ENCODE measurements around the gene GNG13. TPM values are rescaled to one million over a fixed set of nuclear protein-coding genes. Genes with fewer than 3 reads are reported as not detected.

Gene GNG13
- total RNA-seq (2014; rRNA removed; shearing (Covaris generic)): not detected in 2 replicates

GRCh38 chr16:799948-800833 is at the start of gene GNG13:
Gene GNG13, minus strand, starts transcription at chr16:800734. Its CDS starts 1,657 bp downstream, at chr16:799077.

DNA sequence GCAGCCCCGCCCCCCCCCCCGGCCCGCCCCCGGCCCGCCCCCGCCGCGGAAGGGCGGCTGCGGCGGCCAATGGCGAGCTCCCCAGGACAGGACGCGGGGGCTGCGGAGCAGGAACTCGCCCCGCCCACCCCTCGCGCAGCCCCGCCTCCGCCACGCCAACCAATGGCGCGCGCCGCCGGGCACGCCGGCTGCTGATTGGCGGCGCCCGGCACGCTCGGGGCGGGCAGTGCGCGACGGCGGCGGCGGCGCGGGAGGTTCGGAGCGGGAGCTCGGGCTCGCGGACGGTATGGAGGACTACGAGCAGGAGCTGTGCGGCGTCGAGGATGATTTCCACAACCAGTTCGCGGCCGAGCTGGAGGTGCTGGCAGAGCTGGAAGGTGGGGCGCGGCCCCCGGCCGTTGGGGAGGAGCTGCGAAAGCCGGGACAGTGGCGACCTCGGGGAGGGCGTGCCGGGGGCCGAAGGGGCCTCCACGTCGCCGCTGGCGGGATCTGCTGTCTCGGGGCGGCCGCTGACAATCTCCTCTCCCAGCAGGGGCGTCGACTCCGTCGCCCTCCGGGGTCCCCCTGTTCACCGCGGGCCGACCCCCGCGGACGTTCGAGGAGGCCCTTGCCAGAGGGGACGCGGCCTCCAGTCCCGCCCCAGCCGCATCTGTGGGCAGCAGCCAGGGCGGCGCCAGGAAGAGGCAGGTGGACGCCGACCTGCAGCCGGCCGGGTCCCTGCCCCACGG is 12.0 kb downstream of the GNG13 start, which contains the start of gene CHTF18:
TSS of gene CHTF18 (plus strand) at position 222 of the 728 bp plus-strand sequence. CDS start at position 287, 65 bp downstream.

GRCh38 chr16:787978-788398 is 12.5 kb downstream of the GNG13 start, which contains the start of gene RPUSD1:
Gene RPUSD1, minus strand, starts transcription at chr16:788381. Its CDS starts 644 bp downstream, at chr16:787737.

GRCh38 chr16:760545-761343 is 39.8 kb downstream of the GNG13 start, which contains the start of gene MSLN:
Gene MSLN, plus strand, starts transcription at chr16:760734. Its CDS starts 1,947 bp downstream, at chr16:762681.

Small RNA genes lying within 50 kb of the gene (small RNA-seq; reads per million reads assigned to genes)
- gene MIR662: not detected

Other genes starting within 250 kb of the GNG13 start
- gene PRR35, start 240.3 kb downstream of the GNG13 start, total RNA-seq (2014; rRNA removed; shearing (Covaris generic)): 0.16 TPM in 1 of 2 replicates, not detected in the other
- gene NHLRC4, start 233.7 kb downstream of the GNG13 start, total RNA-seq (2014; rRNA removed; shearing (Covaris generic)): 0.11 and 0.56 TPM in 2 replicates
- gene PIGQ, start 230.8 kb downstream of the GNG13 start, total RNA-seq (2014; rRNA removed; shearing (Covaris generic)): 35.4 and 47.3 TPM in 2 replicates
- gene RAB40C, start 210.7 kb downstream of the GNG13 start, total RNA-seq (2014; rRNA removed; shearing (Covaris generic)): 15.6 and 17.4 TPM in 2 replicates
- gene WFIKKN1, start 169.7 kb downstream of the GNG13 start, total RNA-seq (2014; rRNA removed; shearing (Covaris generic)): 0.04 TPM in 1 of 2 replicates, not detected in the other
- 266 and 301 TPM in 2 replicates for gene METTL26, start 164.4 kb downstream of the GNG13 start, total RNA-seq (2014; rRNA removed; shearing (Covaris generic))
- gene MCRIP2, start 158.9 kb downstream of the GNG13 start, total RNA-seq (2014; rRNA removed; shearing (Covaris generic)): 54.2 and 55.8 TPM in 2 replicates
- 49.9 and 77.0 TPM in 2 replicates for gene WDR90, start 151.4 kb downstream of the GNG13 start, total RNA-seq (2014; rRNA removed; shearing (Covaris generic))
- 140 and 152 TPM in 2 replicates for gene RHOT2, start 132.6 kb downstream of the GNG13 start, total RNA-seq (2014; rRNA removed; shearing (Covaris generic))
- gene RHBDL1, start 125.1 kb downstream of the GNG13 start, total RNA-seq (2014; rRNA removed; shearing (Covaris generic)): 6.5 and 6.8 TPM in 2 replicates
- 237 and 270 TPM in 2 replicates for gene STUB1, start 120.3 kb downstream of the GNG13 start, total RNA-seq (2014; rRNA removed; shearing (Covaris generic))
- gene JMJD8, start 116.4 kb downstream of the GNG13 start, total RNA-seq (2014; rRNA removed; shearing (Covaris generic)): 93.3 and 97.0 TPM in 2 replicates
- 4.0 and 10.0 TPM in 2 replicates for gene WDR24, start 110.3 kb downstream of the GNG13 start, total RNA-seq (2014; rRNA removed; shearing (Covaris generic))
- 0.04 TPM in 1 of 2 replicates, not detected in the other for gene FBXL16, start 94.9 kb downstream of the GNG13 start, total RNA-seq (2014; rRNA removed; shearing (Covaris generic))
- 201 and 228 TPM in 2 replicates for gene METRN, start 85.6 kb downstream of the GNG13 start, total RNA-seq (2014; rRNA removed; shearing (Covaris generic))
- gene ANTKMT, start 79.6 kb downstream of the GNG13 start, total RNA-seq (2014; rRNA removed; shearing (Covaris generic)): 71.1 and 79.8 TPM in 2 replicates
- 14.4 and 16.5 TPM in 2 replicates for gene CCDC78, start 74.3 kb downstream of the GNG13 start, total RNA-seq (2014; rRNA removed; shearing (Covaris generic))
- gene HAGHL, start 73.6 kb downstream of the GNG13 start, total RNA-seq (2014; rRNA removed; shearing (Covaris generic)): 41.0 and 47.9 TPM in 2 replicates
- gene CIAO3, start 59.7 kb downstream of the GNG13 start, total RNA-seq (2014; rRNA removed; shearing (Covaris generic)): 39.5 and 43.3 TPM in 2 replicates
- 9.2 and 11.1 TPM in 2 replicates for gene MSLN, start 40.0 kb downstream of the GNG13 start, total RNA-seq (2014; rRNA removed; shearing (Covaris generic))
- gene RPUSD1, start 12.4 kb downstream of the GNG13 start, total RNA-seq (2014; rRNA removed; shearing (Covaris generic)): 42.7 and 43.5 TPM in 2 replicates
- 53.4 and 56.0 TPM in 2 replicates for gene CHTF18, start 12.1 kb downstream of the GNG13 start, total RNA-seq (2014; rRNA removed; shearing (Covaris generic))
- 5.5 and 11.8 TPM in 2 replicates for gene LMF1, start 170.2 kb upstream of the GNG13 start, total RNA-seq (2014; rRNA removed; shearing (Covaris generic))
- 0.87 and 1.3 TPM in 2 replicates for gene SOX8, start 181.0 kb upstream of the GNG13 start, total RNA-seq (2014; rRNA removed; shearing (Covaris generic))